NT2/D1 (cell line): Measurements from ENCODE around the gene LHFPL3.

Experiments used
- SUZ12 ChIP-seq: IDR thresholded peaks from 2 replicates; pipeline ENCODE4 v1.6.1; 2011; ENCODE audit not compliant: insufficient read length, insufficient read depth; ENCODE audit errors: extremely low read depth
- YY1 ChIP-seq: IDR thresholded peaks from 2 replicates; pipeline ENCODE4 v1.6.1; 2011; ENCODE audit not compliant: insufficient read length, insufficient read depth

- TF ChIP-seq YY1 (no peak), SUZ12 (no peak)
Observed at GRCh38 chr7:104367926-104368325, 39.5 kb downstream of the LHFPL3 start.
